HepG2 (cell line): ENCODE data around the gene C14orf119. TPM values are rescaled to one million over a fixed set of nuclear protein-coding genes. Genes with fewer than 3 reads are reported as not detected.

Experiments
- ATF7 ChIP-seq, 2 experiments: fragments of 450-650 bp in 1 of 2; sonication (generic) in 1 of 2; formaldehyde crosslinking in 1 of 2; IDR thresholded peaks; 2 replicates each; pipeline versions ENCODE4 v1.4.0 to v1.6.1; 2016 to 2020; ENCODE audit warnings: antibody characterized with exemption in 1 of 2, mild to moderate bottlenecking in 1 of 2, missing genetic modification reagents in 1 of 2
- BRCA1 ChIP-seq: sonication (generic); formaldehyde crosslinking; IDR thresholded peaks from 2 replicates; pipeline ENCODE4 v1.4.0; 2020; ENCODE audit warnings: missing genetic modification reagents
- CENPX ChIP-seq: sonication (generic); formaldehyde crosslinking; IDR thresholded peaks from 2 replicates; pipeline ENCODE4 v1.9.0; 2021; ENCODE audit warnings: mild to moderate bottlenecking, missing genetic modification reagents, moderate library complexity
- FOXO1 ChIP-seq: sonication (generic); formaldehyde crosslinking; IDR thresholded peaks from 2 replicates; pipeline ENCODE4 v1.4.0; 2020; ENCODE audit warnings: missing genetic modification reagents
- GFI1 ChIP-seq: sonication (generic); formaldehyde crosslinking; IDR thresholded peaks from 2 replicates; pipeline ENCODE4 v1.5.0; 2020; ENCODE audit warnings: missing genetic modification reagents, mild to moderate bottlenecking, borderline replicate concordance
- MYC ChIP-seq: sonication (generic); formaldehyde crosslinking; IDR thresholded peaks from 2 replicates; pipeline ENCODE4 v1.9.0; 2021; ENCODE audit warnings: missing genetic modification reagents, borderline replicate concordance
- NFE2 ChIP-seq: sonication (generic); formaldehyde crosslinking; IDR thresholded peaks from 2 replicates; pipeline ENCODE4 v1.4.0; 2020; ENCODE audit warnings: missing genetic modification reagents
- NFE2L1 ChIP-seq: sonication (generic); formaldehyde crosslinking; IDR thresholded peaks from 2 replicates; pipeline ENCODE4 v1.4.0; 2020; ENCODE audit warnings: missing genetic modification reagents, mild to moderate bottlenecking, borderline replicate concordance
- PAF1 ChIP-seq: IDR thresholded peaks from 2 replicates; pipeline ENCODE4 v1.6.1; 2016; ENCODE audit warnings: missing genetic modification reagents, missing compliant biosample characterization
- REXO4 ChIP-seq: sonication (generic); formaldehyde crosslinking; IDR thresholded peaks from 2 replicates; pipeline ENCODE4 v1.8.0; 2022; ENCODE audit warnings: missing genetic modification reagents, mild to moderate bottlenecking, borderline replicate concordance
- RFX5 ChIP-seq: IDR thresholded peaks from 2 replicates; pipeline ENCODE4 v1.6.1; 2011; ENCODE audit warnings: low read depth, low read length, improper control_type of control experiment
- ZC3H4 ChIP-seq: sonication (generic); formaldehyde crosslinking; IDR thresholded peaks from 2 replicates; pipeline ENCODE4 v1.4.0; 2020; ENCODE audit warnings: missing genetic modification reagents, borderline replicate concordance
- ZNF354B ChIP-seq: sonication (generic); formaldehyde crosslinking; IDR thresholded peaks from 2 replicates; pipeline ENCODE4 v1.8.0; 2022; ENCODE audit warnings: mild to moderate bottlenecking, missing genetic modification reagents
- ZNF501 ChIP-seq: sonication (generic); formaldehyde crosslinking; IDR thresholded peaks from 2 replicates; pipeline ENCODE4 v1.5.1; 2020; ENCODE audit warnings: mild to moderate bottlenecking, moderate library complexity, missing genetic modification reagents
- ZNF546 ChIP-seq: sonication (generic); formaldehyde crosslinking; conservative IDR thresholded peaks from 2 replicates; pipeline ENCODE4 v1.8.1; 2023; ENCODE audit warnings: mild to moderate bottlenecking, missing genetic modification reagents
- polyA plus RNA-seq, 8 experiments: library from polyadenylated mRNA; depleted of rRNA in 3 of 8; stranded (reverse) in 7 of 8; unstranded in 1 of 8; fragments of >200 nt; fragmentation: Illumina TruSeq in 4 of 8; extraction: Trizol in 4 of 8; gene quantifications; 2 replicates each; pipeline versions ENCODE4 v1.2.1 to v1.2.3, GENCODE V29; 2011 to 2016; ENCODE audit warnings: low read depth in 4 of 8, missing spikeins in 1 of 8, mixed read lengths in 1 of 8; ENCODE audit not compliant: insufficient read depth in 1 of 8
- total RNA-seq, 5 experiments: library from RNA; depleted of rRNA; stranded (reverse); fragments of >200 nt; fragmentation: Illumina TruSeq; extraction: Trizol; gene quantifications; 2 replicates each; pipeline ENCODE4 v1.2.3, GENCODE V29; 2016; ENCODE audit warnings: low read depth in 1 of 5
- TF ChIP-seq, protein P1 (sequence below): sonication (generic); formaldehyde crosslinking; IDR thresholded peaks from 2 replicates; pipeline ENCODE4 v1.4.0; 2020; ENCODE audit warnings: missing genetic modification reagents
- TF ChIP-seq, protein P2 (sequence below): fragments of 450-650 bp; IDR thresholded peaks from 2 replicates; pipeline ENCODE4 v1.6.1; 2017; ENCODE audit warnings: mild to moderate bottlenecking
- TF ChIP-seq, protein P3 (sequence below), 2 experiments: IDR thresholded peaks; 2 replicates each; pipeline ENCODE4 v1.6.1; 2011 to 2012; ENCODE audit warnings: low read length in 2 of 2, borderline replicate concordance in 1 of 2, low read depth in 1 of 2, mild to moderate bottlenecking in 1 of 2, moderate library complexity in 1 of 2
- TF ChIP-seq, protein P4 (sequence below): sonication (generic); formaldehyde crosslinking; IDR thresholded peaks from 2 replicates; pipeline ENCODE4 v1.8.1; 2023; ENCODE audit warnings: mild to moderate bottlenecking, moderate library complexity, missing genetic modification reagents
- TF ChIP-seq, protein P5 (sequence below): IDR thresholded peaks from 2 replicates; pipeline ENCODE4 v1.6.1; 2016

C14orf119 gene
- total and polyA plus RNA-seq, 2 of the 13 experiments (the other 11 are each of a cell fraction or from before 2014, with no cell fraction given) = 117 to 206 TPM

DNA sequence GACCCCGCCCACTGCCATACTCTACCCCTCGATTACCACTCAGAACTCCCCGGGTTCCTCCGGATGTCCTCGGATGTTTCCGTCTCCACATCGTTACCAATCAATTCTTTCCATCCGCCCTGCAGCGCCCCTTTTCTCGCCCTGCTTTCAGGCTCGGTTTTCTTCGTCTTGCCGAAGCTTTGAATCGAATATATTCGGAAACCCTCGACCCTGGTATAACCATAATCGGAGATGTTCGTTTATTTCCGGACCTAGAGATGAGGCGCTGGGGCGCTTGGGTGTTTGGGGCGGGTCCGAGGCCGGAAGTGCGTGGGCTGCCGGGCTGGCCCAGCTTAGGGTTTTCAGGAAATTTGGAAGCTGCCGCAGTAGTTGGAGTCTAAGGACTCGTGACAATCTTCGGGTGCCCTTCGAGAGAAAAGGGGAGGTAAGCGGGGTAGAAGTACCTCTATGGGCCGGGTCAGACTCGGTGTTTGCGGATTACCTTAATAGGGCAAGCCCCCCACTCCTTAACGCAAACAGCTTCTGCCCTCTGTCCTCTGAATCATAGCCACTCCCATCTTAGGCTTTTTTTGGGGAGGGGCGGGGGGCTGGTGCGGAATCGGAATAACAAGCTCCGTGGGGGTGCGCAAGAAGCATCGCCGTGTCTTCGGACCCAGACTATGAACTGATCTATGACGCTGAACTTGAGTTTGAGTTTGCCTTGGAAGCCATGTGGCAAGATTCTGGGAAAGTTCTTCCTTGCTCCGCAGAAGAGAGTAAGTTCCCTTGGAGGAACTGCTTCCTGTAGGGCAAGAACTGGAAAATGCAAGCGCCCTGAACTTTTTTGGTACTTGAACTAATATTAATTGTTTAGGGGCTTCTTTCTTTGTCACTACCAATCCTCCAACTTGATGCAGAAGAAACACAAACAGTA lies at the start of gene C14orf119 (continued):
- TF ChIP-seq, protein P1, sequence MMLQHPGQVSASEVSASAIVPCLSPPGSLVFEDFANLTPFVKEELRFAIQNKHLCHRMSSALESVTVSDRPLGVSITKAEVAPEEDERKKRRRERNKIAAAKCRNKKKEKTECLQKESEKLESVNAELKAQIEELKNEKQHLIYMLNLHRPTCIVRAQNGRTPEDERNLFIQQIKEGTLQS (CRISPR knock-in tag) = peak; percentile 60; the same call in 1 of the 2 replicates
- TF ChIP-seq MYC = peak; percentile 18; the same call in 1 of the 2 replicates
- TF ChIP-seq, protein P2, sequence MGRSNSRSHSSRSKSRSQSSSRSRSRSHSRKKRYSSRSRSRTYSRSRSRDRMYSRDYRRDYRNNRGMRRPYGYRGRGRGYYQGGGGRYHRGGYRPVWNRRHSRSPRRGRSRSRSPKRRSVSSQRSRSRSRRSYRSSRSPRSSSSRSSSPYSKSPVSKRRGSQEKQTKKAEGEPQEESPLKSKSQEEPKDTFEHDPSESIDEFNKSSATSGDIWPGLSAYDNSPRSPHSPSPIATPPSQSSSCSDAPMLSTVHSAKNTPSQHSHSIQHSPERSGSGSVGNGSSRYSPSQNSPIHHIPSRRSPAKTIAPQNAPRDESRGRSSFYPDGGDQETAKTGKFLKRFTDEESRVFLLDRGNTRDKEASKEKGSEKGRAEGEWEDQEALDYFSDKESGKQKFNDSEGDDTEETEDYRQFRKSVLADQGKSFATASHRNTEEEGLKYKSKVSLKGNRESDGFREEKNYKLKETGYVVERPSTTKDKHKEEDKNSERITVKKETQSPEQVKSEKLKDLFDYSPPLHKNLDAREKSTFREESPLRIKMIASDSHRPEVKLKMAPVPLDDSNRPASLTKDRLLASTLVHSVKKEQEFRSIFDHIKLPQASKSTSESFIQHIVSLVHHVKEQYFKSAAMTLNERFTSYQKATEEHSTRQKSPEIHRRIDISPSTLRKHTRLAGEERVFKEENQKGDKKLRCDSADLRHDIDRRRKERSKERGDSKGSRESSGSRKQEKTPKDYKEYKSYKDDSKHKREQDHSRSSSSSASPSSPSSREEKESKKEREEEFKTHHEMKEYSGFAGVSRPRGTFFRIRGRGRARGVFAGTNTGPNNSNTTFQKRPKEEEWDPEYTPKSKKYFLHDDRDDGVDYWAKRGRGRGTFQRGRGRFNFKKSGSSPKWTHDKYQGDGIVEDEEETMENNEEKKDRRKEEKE = no peak
- TF ChIP-seq PAF1 (CRISPR knock-in tag) = no peak
- TF ChIP-seq CENPX = no peak
- TF ChIP-seq RFX5 = peak; percentile 35; the same call in 1 of the 2 replicates
- no peak for TF ChIP-seq NFE2L1
- no peak for TF ChIP-seq NFE2
- 0 out of 2 replicates have a peak, but pooled peaks have one; percentile 47 for TF ChIP-seq ZNF354B (CRISPR knock-in tag)
- no peak for TF ChIP-seq ZNF546 (CRISPR knock-in tag)
- TF ChIP-seq BRCA1 (CRISPR knock-in tag) = no peak; the same call in 1 of the 2 replicates
- TF ChIP-seq GFI1 (CRISPR knock-in tag) = no peak; the same call in 1 of the 2 replicates
- TF ChIP-seq, protein P3, sequence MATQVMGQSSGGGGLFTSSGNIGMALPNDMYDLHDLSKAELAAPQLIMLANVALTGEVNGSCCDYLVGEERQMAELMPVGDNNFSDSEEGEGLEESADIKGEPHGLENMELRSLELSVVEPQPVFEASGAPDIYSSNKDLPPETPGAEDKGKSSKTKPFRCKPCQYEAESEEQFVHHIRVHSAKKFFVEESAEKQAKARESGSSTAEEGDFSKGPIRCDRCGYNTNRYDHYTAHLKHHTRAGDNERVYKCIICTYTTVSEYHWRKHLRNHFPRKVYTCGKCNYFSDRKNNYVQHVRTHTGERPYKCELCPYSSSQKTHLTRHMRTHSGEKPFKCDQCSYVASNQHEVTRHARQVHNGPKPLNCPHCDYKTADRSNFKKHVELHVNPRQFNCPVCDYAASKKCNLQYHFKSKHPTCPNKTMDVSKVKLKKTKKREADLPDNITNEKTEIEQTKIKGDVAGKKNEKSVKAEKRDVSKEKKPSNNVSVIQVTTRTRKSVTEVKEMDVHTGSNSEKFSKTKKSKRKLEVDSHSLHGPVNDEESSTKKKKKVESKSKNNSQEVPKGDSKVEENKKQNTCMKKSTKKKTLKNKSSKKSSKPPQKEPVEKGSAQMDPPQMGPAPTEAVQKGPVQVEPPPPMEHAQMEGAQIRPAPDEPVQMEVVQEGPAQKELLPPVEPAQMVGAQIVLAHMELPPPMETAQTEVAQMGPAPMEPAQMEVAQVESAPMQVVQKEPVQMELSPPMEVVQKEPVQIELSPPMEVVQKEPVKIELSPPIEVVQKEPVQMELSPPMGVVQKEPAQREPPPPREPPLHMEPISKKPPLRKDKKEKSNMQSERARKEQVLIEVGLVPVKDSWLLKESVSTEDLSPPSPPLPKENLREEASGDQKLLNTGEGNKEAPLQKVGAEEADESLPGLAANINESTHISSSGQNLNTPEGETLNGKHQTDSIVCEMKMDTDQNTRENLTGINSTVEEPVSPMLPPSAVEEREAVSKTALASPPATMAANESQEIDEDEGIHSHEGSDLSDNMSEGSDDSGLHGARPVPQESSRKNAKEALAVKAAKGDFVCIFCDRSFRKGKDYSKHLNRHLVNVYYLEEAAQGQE (IDR thresholded peaks at IDR 0.05; ENCODE audit: borderline replicate concordance in 1 of 2, low read depth in 1 of 2, low read length in 2 of 2) = peak in 1 of 2 experiments; percentile 72; a peak in 1 of 4 replicates
- TF ChIP-seq FOXO1 (CRISPR knock-in tag) = peak; percentile 81
- TF ChIP-seq ATF7 (IDR thresholded peaks at IDR 0.05) = no peak
- no peak for TF ChIP-seq ATF7 (CRISPR knock-in tag; IDR thresholded peaks at IDR 0.05)
- TF ChIP-seq ZNF501 = peak; percentile 96
- TF ChIP-seq, protein P4, sequence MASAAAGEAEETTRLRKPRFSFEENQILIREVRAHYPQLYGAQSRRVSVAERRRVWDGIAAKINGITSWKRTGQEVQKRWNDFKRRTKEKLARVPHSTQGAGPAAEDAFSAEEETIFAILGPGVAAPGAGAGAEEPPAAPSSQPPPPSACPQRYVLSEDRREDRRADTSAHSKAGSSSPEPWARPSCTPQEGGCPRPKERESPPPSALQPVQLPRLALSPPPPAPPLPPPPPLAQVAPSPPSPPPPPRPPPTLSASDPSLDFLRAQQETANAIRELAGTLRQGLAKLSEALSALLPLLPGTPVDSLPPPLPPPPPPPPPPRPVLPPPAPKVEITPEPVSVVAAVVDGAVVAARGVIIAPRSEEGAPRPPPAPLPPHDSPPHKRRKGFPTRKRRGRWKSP (CRISPR knock-in tag) = 0 out of 2 replicates have a peak, but pooled peaks have one; percentile 5
- TF ChIP-seq, protein P5, sequence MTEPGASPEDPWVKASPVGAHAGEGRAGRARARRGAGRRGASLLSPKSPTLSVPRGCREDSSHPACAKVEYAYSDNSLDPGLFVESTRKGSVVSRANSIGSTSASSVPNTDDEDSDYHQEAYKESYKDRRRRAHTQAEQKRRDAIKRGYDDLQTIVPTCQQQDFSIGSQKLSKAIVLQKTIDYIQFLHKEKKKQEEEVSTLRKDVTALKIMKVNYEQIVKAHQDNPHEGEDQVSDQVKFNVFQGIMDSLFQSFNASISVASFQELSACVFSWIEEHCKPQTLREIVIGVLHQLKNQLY (CRISPR knock-in tag) = peak; percentile 62; the same call in 1 of the 2 replicates
- no peak for TF ChIP-seq REXO4 (CRISPR knock-in tag)
- 0 out of 2 replicates have a peak, but pooled peaks have one; percentile 6 for TF ChIP-seq ZC3H4
